ENCODE results near the gene DLGAP1.

The DLGAP1 gene

DNA sequence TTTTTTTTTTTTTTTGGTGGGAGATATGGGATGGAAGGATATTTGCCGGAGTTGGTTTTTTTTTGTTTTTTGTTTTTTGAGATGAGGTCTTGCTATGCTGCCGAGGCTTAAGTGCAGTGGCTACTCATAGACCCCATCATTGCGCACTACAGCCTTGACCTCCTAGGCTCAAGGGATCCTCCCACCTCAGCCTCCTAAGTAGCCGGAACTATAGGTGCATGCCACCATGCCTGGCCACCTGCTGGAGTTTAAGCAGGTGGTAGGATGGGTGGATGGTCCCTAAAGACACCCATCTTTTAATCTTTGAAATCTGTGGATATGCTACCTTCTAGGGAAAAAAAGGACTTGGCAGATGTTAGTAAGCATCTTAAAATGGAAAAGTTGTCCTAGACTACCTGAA is 835.4 kb downstream of the DLGAP1 start:
- H3K36me3 Mint-ChIP-seq (ENCODE audit: low read depth) = no peaks in the 10 kb centered on the region
- H3K27me3 Mint-ChIP-seq (ENCODE audit: low read depth, poor library complexity) = peaks cover 9% of the 10 kb centered on the region
- peaks cover 48% of the 10 kb centered on the region for H3K4me1 Mint-ChIP-seq
- TF ChIP-seq, protein P1, sequence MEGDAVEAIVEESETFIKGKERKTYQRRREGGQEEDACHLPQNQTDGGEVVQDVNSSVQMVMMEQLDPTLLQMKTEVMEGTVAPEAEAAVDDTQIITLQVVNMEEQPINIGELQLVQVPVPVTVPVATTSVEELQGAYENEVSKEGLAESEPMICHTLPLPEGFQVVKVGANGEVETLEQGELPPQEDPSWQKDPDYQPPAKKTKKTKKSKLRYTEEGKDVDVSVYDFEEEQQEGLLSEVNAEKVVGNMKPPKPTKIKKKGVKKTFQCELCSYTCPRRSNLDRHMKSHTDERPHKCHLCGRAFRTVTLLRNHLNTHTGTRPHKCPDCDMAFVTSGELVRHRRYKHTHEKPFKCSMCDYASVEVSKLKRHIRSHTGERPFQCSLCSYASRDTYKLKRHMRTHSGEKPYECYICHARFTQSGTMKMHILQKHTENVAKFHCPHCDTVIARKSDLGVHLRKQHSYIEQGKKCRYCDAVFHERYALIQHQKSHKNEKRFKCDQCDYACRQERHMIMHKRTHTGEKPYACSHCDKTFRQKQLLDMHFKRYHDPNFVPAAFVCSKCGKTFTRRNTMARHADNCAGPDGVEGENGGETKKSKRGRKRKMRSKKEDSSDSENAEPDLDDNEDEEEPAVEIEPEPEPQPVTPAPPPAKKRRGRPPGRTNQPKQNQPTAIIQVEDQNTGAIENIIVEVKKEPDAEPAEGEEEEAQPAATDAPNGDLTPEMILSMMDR (IDR thresholded peaks at IDR 0.05) = no peak
- H3K9me3 Mint-ChIP-seq = no peaks in the 10 kb centered on the region
- DNase-seq = no peak
- H3K4me3 Mint-ChIP-seq = no peak overlapping the region
- no peak overlapping the region for H3K27ac Mint-ChIP-seq

DNA sequence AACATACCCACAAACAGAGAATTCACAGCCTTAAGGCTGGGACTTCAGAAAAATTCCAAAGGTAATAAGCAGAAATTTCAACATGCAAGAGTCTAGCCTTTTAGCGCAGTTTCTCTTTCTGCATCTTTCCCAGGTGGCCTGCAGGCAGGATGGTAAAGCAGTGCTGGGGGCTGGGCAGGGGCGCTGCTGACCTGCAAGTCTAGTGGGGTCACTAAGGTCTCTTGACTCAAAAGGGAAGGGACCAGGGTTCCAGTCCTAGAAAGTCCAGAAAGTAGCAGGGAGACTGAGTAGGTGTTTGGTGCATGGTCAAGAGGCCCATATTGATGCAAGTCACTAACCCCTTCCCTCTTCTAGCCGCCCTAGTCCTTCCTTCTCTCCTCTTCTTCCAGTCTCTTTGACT is 835.9 kb downstream of the DLGAP1 start:
- Mint-ChIP-seq H3K27ac (no peak overlapping the region), H3K4me3 (no peak overlapping the region), H3K4me1 (peaks cover 43% of the 10 kb centered on the region), H3K36me3 (ENCODE audit: low read depth) (no peaks in the 10 kb centered on the region), H3K27me3 (ENCODE audit: low read depth, poor library complexity) (peaks cover 9% of the 10 kb centered on the region), H3K9me3 (no peaks in the 10 kb centered on the region)
- no peak for DNase-seq
- TF ChIP-seq, protein P1 (IDR thresholded peaks at IDR 0.05) = no peak

DNA sequence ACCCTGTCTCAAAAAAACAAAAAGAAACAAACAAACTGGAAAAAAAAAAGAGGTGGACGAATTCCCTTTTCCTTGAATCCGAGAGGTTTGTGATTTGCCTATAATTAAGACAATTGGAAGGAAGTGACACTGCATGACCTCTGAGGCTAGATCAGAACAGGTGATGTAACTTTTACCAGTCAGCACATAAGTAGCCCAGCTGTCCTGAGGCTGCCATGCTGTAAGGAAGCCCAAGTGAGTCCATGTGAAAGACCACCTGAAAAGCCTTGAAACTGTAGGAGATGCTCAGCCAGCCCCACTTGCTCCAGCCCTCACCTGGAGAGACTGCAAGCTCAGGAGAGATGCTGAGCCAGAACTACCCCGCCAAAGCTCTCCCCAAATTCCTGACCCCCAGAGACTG is 838.4 kb downstream of the DLGAP1 start:
- Mint-ChIP-seq H3K27me3 (ENCODE audit: low read depth, poor library complexity) (no peaks in the 10 kb centered on the region), H3K4me3 (no peak overlapping the region), H3K4me1 (peaks cover 24% of the 10 kb centered on the region), H3K27ac (no peak overlapping the region), H3K36me3 (ENCODE audit: low read depth) (no peaks in the 10 kb centered on the region), H3K9me3 (no peaks in the 10 kb centered on the region)
- no peak for DNase-seq
- TF ChIP-seq, protein P1 (IDR thresholded peaks at IDR 0.05) = no peak

DNA sequence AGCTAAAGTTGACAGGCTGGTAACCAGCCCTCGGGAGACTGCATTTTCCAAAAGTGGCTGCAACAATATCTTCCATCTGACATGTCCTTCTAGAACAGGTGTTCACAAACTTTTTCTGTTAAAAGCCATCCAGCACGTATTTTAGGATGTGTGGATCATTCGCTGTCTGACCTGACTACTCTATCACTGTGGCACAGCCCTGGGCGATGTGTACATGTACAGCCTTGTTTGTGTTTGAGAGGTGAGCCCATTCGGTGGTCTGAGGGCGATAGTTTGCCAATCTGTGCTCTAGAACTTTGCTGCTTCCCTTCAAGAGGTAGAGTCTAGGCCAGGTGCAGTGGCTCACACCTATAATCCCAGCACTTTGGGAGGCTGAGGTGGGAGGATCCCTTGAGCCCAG is 839.0 kb downstream of the DLGAP1 start:
- Mint-ChIP-seq H3K27ac (no peak overlapping the region), H3K4me1 (peaks cover 27% of the 10 kb centered on the region), H3K27me3 (ENCODE audit: low read depth, poor library complexity) (no peaks in the 10 kb centered on the region)

DNA sequence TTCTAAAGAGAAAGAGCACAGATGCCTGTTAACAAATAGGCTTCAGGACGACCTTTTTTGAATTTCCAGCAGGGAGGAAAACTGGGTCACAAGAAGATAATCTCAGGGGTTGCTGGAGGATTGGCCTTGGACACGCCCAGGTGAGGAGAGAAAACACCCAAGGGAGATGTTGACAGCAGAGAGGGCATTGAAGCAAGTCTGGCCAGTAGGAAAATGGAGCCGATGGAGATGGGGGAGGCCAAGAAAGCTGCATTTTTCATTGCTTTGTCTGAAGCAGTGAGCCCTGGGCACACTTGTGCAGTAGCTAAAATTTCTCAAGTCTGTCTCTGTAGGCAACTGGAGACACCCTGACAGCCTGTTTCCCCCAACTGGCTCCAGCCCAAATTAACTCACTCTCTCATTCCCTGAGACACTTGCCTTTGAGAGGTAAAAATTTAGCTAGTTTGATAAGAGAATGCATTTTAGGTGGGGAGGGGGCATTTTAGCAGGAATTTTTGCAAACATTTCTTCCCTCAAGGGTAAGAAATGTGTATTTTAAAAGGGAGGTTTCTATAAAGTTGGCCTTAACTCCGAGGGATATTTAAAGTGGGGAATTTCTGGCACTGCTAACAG is 839.6 kb downstream of the DLGAP1 start:
- H3K27me3 Mint-ChIP-seq (ENCODE audit: low read depth, poor library complexity) = no peaks in the 10 kb centered on the region
- DNase-seq = no peak
- no peaks in the 10 kb centered on the region for H3K9me3 Mint-ChIP-seq
- TF ChIP-seq, protein P1 (IDR thresholded peaks at IDR 0.05) = no peak
- no peaks in the 10 kb centered on the region for H3K36me3 Mint-ChIP-seq (ENCODE audit: low read depth)
- H3K4me3 Mint-ChIP-seq = no peak overlapping the region
- H3K27ac Mint-ChIP-seq = peak overlapping the region; percentile 73
- peaks cover 29% of the 10 kb centered on the region for H3K4me1 Mint-ChIP-seq

More for the DNA sequence above, 839.0 kb downstream of the DLGAP1 start:
- Mint-ChIP-seq H3K9me3 (no peaks in the 10 kb centered on the region), H3K4me3 (no peak overlapping the region), H3K36me3 (ENCODE audit: low read depth) (no peaks in the 10 kb centered on the region)
- TF ChIP-seq, protein P1 (IDR thresholded peaks at IDR 0.05) = no peak
- no peak for DNase-seq

DNA sequence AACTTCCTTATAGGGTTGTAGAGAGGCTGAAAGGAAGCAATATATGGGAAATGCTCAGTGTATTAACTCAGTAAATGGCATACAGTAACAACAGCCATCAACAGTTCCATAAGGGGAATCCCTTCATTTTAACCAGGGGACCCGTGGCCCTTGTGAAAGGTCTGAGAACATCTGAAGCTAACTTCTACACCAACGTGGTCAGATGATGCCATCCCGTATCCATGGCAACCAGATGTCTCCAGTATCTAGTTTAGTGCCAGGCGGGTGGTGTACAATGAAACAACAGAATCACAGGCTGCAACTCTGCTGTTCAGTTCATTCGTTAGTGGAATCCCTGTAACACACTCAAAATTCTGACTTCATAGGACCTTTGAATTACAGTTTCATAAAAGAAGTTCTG is 842.8 kb downstream of the DLGAP1 start:
- Mint-ChIP-seq H3K27me3 (ENCODE audit: low read depth, poor library complexity) (no peaks in the 10 kb centered on the region), H3K4me1 (peaks cover 35% of the 10 kb centered on the region), H3K4me3 (no peak overlapping the region), H3K27ac (no peak overlapping the region), H3K9me3 (no peaks in the 10 kb centered on the region), H3K36me3 (ENCODE audit: low read depth) (no peaks in the 10 kb centered on the region)
- DNase-seq = no peak
- TF ChIP-seq, protein P1 (IDR thresholded peaks at IDR 0.05) = no peak

Measured in nephron progenitor cell (in vitro differentiated cells).